RWPE1 (cell line): ENCODE measurements around the gene CXADR.
A peak's percentile ranks its signal among the peaks of the same experiment; 100 is the strongest.

Experiments used
- CTCF ChIA-PET: fragments of 350-600 bp; sonication (Branson Sonifier 250); formaldehyde crosslinking; extraction: SDS; loops from one replicate; lab custom pipeline; 2021; lab: Yijun Ruan, JAX
- POLR2A ChIA-PET: fragments of 400-600 bp; formaldehyde crosslinking; extraction: SDS; loops from one replicate; lab custom pipeline; 2020; ENCODE audit warnings: antibody characterized with exemption; ENCODE audit not compliant: low non-redundant PET; lab: Yijun Ruan, JAX
- DNase-seq: peaks from one replicate; pipeline ENCODE4 v3.0.0; 2012; ENCODE audit warnings: low spot score
- H3K27ac ChIP-seq: fragments of 450-650 bp; 2 replicates; pipeline ENCODE4 v1.5.1; 2017
- TF ChIP-seq, protein P1 (sequence below): fragments of 450-650 bp; conservative IDR thresholded peaks from 2 replicates; pipeline ENCODE4 v1.5.1; 2017; ENCODE audit warnings: low read depth, mild to moderate bottlenecking

CXADR gene

DNA sequence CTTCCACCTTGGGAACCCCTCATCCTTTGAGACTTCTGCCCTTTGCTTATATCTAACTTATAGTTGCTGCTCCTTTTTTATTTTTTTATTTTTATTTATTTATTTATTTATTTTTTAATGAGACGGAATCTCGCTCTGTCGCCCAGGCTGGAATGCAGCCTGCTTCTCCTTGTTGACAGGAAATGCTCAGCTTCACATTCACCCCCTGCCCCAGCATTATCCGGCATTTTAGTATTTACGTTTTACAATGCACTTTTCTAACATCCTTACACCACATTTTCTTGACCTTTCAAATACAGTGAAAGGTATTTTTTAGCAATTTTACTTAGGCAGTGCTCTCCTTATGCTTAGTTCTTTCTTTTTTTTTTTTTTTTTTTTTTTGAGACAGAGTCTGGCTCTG lies 14.9 kb downstream of the CXADR start:
- no peak overlapping the region for H3K27ac ChIP-seq
- DNase-seq: no peak
- TF ChIP-seq, protein P1, sequence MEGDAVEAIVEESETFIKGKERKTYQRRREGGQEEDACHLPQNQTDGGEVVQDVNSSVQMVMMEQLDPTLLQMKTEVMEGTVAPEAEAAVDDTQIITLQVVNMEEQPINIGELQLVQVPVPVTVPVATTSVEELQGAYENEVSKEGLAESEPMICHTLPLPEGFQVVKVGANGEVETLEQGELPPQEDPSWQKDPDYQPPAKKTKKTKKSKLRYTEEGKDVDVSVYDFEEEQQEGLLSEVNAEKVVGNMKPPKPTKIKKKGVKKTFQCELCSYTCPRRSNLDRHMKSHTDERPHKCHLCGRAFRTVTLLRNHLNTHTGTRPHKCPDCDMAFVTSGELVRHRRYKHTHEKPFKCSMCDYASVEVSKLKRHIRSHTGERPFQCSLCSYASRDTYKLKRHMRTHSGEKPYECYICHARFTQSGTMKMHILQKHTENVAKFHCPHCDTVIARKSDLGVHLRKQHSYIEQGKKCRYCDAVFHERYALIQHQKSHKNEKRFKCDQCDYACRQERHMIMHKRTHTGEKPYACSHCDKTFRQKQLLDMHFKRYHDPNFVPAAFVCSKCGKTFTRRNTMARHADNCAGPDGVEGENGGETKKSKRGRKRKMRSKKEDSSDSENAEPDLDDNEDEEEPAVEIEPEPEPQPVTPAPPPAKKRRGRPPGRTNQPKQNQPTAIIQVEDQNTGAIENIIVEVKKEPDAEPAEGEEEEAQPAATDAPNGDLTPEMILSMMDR: no peak
- CTCF ChIA-PET: no interaction called here
- POLR2A ChIA-PET: no interaction called here

DNA sequence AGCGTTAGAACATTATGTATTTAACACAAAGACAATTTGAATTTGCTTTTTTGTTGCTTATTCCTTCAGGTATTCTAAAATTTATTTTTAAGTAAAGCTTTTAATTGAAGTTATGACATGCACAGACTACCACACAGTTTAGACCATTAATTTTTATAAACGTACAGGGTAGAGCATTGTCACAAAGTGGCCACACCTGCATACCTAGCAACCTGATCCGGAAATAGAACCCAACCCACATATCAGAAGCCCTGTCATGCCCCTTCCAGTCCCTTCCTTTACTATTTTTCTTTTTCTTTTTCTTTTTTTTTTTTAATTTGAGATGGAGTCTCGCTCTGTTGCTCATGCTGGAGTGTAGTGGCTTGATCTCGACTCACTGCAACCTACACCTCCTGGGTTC lies 16.8 kb downstream of the CXADR start:
- no peak for DNase-seq
- POLR2A ChIA-PET: no interaction called here
- CTCF ChIA-PET: no interaction called here
- H3K27ac ChIP-seq: no peak overlapping the region
- TF ChIP-seq, protein P1: no peak

DNA sequence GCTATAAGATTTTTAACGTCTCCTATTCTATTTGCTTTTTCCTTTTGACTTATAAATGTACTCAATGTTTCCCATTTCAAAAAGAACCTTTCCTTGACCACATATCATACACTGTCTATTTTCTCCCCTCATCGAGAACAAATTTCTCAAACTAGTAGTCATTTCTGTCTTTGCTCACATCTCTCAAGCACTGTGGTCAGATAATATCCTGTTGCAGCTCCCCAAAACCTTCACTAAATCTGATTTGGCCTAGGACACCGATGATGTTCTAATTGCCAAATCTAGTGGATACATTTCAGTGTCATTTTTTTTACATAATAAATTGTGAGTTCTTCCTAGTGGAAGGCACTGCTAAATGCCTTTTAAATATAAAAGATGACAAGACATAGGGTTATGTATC lies 19.4 kb downstream of the CXADR start:
- no peak for DNase-seq
- no peak overlapping the region for H3K27ac ChIP-seq
- POLR2A ChIA-PET: no interaction called here
- TF ChIP-seq, protein P1: no peak
- CTCF ChIA-PET: no interaction called here

DNA sequence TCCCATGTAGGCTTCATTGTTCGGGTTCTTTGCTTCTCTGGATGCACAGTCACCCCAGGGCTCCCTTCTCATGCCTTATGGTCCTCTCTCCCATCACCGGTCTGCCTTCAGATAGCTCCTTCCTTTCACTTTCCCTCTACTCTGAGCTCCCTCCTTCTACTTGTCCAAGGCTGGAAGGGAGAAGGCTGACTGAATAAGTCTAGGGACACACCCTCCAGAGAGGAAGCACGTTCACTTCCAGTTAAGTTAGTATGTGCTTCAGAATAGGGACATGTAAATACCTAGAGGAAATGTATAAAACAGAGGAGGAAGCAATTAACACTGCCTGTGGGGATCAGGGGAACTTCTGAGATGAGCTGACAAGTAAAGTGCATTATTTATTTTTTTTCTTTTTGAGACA lies 23.5 kb downstream of the CXADR start:
- CTCF ChIA-PET: interaction anchor here (0.6 kb wide), 1 partner anchor 36 kb away, joined by 3 read pairs; no protein-coding TSS in a partner anchor
- POLR2A ChIA-PET: no interaction called here
- TF ChIP-seq, protein P1: no peak
- H3K27ac ChIP-seq: no peak overlapping the region
- no peak for DNase-seq

DNA sequence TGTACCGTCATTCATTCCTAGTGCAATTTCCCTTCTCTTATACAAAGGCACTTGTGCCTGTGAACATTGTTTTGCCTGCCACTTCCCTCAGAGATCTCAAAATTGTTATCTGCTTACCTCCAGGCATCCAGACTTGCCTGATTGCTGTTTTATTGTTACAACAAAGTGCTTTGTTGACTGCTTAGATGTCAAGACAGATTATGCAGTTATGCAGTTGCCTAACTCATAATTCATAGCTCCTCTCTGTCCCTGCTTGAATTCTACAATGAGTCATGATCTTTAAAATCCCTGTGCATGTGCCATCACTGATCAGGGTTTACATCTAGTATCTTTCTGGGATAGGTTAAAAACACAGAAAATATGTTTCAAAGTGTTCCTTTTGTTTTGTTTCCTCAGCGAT lies 24.5 kb downstream of the CXADR start:
- no peak overlapping the region for H3K27ac ChIP-seq
- peak; percentile 56 for DNase-seq
- ChIA-PET CTCF (interaction anchor here (0.5 to 0.9 kb wide), 3 partner anchors 15 to 84 kb away, joined by 3 to 6 read pairs (median 5); no protein-coding TSS in a partner anchor), POLR2A (no interaction called here)
- TF ChIP-seq, protein P1: no peak

DNA sequence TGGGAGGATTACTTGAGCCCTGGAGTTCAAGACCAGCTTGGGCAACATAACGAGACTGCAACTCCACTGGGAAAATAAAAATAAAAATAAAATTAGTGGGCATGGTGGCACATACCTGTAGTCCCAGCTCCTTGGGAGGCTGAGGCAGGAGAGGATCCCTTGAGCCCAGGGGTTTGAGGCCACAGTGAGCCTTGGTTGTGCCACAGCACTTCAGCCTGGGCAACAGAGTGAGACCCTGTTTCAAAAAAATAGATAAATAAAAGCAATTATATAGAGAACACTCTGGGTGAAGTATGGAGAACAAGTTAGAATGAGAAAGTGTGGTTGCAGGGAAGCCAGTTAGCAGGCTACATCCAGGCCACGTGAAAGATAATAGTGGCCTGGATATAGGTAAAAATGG lies 25.7 kb downstream of the CXADR start:
- CTCF ChIA-PET: no interaction called here
- no peak for DNase-seq
- POLR2A ChIA-PET: no interaction called here
- no peak overlapping the region for H3K27ac ChIP-seq
- TF ChIP-seq, protein P1: no peak
